HG02642 (cell line): ENCODE results near the gene OGFRL1.

ENCODE experiments used
- ATAC-seq: cut with Tn5 transposase; IDR thresholded peaks from one replicate; pipeline ENCODE4 v1.9.1; 2021; ENCODE audit warnings: mild to moderate bottlenecking; ENCODE audit not compliant: unreplicated experiment, poor library complexity

OGFRL1 gene

DNA sequence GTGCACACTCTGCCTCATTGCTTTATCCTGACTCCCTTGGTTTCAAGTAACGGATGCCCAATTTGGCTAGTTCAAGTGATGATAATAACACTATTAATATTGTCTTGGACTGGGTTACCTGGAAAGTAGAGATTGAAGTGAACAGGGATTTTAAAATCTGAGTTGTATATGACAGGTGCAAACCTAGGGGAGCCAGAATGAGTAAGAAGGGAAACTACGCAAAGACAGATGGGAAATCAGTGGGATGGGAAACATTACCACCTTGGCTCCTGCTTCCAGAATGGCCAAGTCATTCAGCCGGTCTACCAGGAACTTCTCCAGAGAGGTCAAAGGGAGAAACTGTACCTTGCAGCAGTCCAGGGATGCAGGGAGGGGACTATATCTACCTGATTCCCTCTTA is 41.9 kb downstream of the OGFRL1 start:
- ATAC-seq = no peak

DNA sequence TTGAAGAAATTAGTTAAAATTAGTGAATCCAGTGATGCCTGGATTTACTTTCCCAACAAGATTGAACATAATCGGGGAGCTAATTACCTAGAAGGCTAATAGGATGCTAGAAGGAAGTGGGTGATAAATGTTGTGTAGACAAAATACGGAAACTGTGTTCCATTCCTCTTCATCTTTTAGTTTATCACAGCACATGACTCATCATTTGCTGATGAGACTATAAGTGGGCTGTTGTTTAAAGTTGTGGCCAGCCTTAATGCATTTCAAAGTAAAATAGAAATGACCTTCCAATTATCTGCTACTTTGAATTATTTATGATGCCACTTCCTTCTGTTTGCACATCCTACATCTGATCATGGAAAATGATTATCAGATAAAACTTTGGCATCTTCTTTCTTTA is 43.4 kb downstream of the OGFRL1 start:
- no peak for ATAC-seq

DNA sequence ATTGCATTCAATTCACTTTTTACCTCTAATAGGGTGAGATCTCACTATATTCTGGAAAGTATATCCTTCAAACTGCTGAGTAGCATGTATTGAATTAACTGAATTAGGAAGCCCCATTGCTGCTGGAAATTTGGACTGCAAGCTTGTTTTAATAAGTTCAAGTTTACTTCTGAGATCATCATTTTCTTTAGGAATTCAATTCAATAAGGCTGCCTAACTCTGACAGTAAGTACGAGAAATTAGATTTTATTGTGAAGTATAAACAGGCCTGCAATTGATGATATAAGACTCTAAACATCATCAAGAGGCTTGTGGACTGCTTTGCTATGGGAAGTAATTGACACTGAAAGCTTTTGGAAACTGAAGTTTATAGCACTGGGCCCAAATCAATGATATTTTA is 44.4 kb downstream of the OGFRL1 start:
- no peak for ATAC-seq

DNA sequence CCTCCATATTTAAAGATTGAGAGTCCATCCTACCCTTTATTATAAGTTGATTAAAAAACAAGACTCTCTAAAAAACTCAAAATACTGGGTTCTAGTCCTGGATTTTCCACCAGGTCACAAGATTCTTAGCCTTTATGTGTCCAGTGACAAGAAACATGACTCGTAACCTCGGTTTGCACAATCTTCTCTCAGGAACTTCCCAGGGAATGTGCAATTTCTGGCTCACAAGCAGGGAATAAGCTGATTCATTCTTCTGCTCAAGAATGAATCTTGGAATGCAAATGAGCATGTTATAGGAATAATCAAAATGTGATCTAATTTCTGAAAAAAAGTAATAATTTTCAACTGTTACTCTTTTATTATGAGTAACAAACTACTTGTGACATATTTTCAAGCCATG is 45.1 kb downstream of the OGFRL1 start:
- ATAC-seq = no peak

DNA sequence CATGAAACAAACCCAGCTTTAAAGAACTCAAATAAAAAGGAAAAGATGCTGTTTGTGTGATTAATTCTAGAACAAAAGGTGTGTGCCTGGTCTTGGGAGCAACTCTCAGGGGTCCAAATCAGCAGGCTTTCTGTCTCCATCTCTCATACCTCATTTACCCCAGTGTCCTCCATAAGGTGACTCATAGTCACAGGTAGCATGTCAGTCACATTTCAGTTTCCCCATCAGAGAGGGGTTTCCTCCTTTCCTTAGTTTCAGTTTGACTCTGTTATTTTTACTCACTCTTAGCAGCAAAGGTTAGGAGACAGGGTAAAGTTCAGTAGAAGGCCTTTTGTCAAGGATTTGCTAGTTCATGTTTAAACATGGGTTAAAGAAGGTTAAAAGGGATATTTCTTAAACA is 46.2 kb downstream of the OGFRL1 start:
- no peak for ATAC-seq

DNA sequence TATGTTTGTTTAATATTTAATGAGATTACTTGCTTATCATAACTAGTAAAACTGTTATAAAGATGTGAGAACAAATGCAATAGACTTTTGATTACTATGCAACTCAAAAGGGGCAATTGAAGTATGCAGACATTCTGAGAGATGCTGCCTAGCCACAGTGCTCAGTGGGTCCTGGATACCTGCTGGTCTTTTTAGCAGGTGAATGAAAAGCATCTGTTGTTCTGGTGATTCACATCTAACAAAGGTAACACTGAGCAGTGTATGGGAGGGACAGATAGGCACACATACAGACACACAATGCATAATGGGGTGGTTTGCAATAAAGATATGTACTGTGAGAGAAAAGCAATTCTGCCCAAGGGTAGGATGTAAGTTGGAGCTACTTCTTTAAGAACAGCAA is 46.9 kb downstream of the OGFRL1 start:
- no peak for ATAC-seq

DNA sequence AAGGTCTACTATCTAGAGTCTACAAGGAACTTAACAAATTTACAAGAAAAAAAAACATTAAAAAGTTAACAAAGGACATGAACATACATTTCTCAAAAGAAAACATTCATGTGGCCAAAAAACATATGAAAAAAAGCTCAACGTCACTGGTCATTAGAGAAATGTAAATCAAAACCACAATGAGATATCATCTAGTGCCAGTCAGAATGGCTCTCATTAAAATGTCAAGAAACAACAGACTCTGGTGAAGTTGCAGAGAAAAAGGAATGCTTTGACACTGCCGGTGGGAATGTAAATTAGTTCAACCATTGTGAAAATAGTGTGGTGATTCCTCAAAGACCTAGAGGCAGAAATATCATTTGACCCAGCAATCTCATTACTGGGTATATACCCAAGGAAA is 48.3 kb downstream of the OGFRL1 start:
- no peak for ATAC-seq

DNA sequence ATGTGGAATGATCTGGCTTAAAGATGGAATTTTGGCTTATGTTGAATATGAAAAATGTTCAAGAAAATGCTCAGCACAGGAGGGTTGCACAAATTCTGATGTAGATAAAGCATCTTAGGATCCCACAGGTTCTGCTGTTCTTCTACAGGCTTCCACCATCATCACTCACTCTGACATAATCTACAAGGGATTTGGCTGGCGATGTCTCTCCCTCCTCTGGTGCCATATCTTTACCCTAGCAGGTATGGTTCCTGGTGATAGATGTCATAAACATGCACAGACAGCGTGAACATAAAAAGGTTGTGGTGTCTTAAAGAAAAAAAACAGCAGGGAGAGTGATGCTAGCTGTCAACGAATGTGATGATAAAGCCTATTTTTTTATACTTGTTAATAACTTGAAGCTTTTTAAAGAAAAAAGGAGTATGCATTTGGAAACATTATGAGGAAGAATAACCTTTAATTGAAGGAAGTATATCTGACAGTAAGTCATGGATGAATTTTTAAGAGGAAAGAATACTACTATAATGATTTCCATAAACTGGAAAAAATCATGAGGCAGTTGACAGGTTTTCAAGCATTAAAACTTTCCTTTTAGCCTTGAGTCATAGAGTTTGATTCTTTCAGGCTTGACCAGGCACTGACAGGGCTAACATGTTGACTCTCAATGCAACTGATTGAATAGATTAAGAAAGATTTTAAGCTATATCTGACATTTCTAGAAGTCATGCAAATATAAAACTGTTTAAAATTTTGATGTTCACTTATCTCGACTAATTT is 50.1 kb downstream of the OGFRL1 start:
- no peak for ATAC-seq

DNA sequence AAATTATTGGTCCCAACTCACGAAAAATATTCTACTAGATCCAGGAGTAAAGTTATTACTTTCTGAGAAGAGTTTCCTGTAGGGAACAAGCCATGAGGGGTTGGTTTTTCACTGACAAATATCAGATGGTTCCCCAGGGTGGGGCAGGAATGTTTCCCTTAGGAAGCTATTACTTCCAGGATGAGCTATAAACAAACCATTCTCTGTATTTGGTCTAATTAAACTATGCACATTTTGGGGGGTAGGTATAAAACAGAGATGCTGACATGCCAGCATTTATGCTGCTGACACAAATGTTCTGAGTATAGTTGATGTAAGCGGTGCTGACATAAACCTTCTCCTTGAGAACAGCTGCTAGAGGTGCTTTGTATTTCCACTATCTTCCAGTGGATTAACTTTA is 54.2 kb downstream of the OGFRL1 start:
- no peak for ATAC-seq

DNA sequence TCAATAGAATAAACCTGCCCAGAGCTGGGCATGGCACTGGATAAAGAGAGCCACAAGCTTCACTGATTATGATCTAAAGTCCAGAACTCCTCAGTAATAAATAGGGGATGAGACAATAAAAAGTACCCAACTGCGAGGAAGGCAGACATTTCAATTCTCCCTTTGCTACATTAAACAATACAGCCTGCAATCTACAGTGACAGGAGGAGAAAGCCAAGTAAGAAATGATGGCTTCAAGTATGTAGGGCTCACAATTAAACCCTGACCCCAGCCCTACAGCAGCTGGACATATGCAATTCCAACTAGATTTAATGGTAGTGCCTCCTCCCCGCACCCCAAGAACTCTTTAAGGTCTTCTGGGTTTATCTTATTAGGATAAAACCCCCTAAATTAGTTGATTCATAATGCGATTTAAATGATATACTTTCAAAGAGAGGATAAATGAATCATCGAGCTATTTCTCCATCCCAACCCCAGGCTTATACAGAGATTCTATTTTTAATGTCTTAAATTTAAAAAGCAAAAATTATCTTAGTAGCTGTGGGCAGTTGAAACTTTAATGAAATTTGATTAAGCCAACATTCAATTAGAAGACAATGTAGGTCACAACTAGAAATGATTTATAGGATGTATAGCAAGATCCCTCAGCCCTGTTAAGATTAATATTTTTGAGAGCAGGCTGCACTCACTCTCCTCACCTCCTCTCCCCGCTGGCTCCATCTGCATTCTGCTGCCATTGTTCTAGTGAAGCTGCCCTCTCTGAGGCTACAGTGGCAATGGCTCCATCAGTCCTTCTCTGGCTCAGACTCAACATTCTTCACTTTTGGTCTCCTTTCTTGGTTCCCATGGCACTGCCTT is 57.1 kb downstream of the OGFRL1 start:
- no peak for ATAC-seq

DNA sequence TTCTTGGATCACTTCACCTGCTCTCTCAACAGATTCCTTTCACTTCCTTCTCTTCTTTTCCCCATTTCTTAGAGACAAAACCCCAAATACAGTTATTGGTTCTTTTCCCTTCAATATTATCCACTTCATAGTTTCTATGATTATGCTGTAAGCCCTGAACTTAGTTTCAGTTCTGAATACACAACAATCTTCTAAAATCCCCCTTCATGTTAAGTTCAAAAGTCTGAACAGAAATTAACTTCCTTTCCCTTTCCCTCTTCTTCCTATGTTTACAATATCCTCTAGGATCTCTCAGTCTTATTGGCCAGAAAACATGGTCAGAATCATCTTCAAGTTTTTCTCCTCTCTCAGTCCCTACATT is 57.7 kb downstream of the OGFRL1 start:
- ATAC-seq = no peak

DNA sequence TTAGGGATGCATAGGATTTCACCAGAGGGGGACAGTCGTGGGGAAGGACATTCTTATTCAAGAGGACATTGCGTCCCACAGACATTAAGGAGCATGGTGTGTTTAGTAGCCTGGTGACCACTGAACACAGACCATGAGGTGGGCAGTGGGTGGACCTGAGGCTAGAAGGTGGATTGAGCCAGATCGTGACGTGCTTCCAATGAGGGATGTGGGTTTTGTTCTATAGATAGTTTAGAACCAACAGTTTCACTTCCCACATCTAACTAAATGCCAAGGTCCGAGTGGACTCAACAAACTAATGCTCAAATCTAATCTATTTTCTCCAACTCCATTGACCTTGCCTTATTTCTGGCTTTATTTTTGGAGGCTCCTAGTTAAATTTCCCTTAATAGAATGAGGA is 58.5 kb downstream of the OGFRL1 start:
- ATAC-seq = no peak

DNA sequence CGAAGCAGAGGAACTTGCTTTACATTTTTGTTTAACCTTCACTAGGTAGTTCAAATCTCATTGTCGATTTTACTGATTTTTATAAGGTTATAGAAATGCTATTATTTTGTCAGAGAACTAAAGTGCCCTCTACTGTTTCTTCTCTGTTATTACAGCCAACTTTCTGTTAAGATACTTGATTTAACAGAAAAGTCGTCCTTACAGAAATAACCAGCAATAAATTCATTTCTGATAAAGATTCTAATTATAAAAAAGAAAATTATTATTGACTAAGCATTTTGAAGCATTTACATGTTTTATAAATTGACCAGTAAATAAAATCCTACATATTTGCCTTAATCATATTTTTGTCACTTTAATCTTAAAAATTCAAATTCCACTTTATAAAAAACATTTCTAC is 60.8 kb downstream of the OGFRL1 start:
- ATAC-seq = no peak

DNA sequence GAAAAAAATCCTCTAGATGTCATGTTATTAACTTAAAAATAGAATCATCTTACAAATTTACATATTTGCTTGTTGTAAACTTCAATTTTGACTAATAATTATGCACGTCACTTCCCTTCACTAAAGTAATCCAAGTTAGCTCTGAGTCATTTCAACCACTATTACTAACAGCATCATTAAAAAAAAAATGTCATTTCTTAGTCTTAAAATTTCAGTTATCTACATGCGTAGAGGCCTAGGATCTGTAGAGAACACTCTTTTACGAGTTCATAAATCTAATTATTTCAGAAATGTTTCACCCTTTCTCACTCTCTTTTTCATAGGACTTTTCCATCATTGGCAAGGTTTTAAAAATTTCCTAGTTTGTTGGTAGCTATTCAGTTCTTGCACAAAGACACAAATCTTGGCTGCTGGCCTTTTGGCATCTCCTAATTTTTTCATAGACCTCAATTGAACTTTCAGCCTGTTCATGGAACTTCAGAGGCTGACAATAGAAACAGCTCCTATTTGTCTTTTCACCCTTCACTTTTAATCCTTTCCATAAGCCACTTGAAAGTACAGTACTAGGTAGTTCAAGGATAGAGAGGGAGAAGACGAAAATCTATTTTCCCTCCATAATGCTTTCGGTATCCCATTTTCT is 61.5 kb downstream of the OGFRL1 start:
- no peak for ATAC-seq

DNA sequence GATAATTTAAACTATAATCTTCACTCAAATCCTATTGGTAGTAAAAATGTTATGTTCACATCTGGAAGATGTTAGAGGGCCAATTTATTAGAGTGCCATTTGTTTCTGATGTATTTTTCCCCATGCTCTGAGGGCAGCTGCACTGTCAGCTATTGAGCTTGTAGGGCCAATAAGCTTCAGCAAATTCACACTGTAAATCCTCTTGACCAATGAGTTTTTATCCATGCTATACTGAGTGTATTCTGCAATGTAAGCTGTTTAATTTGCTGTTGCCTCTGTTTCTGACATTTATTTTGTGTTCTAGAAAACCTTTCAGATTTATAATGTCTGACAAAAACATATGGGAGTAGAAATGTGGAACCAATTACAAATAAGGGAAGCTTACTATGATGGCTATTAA is 62.6 kb downstream of the OGFRL1 start:
- ATAC-seq = no peak
